ENCODE results near the gene ILKAP. TPM values are rescaled to one million over a fixed set of nuclear protein-coding genes. Genes with fewer than 3 reads are reported as not detected.

Gene ILKAP
- total RNA-seq, 4 donors from 2014 or later = 27.3 to 36.0 (median 34.3) TPM

- Histone ChIP-seq H3K4me1 (peaks cover 19 to 34% (median 27%) of the 10 kb centered on the region in 4 donors), H3K27ac (replicated peaks in 1 of 4) (peak overlapping the region; percentile 68 to 81 (median 69)), H3K4me3 (no peak overlapping the region), H3K9me3 (no peaks in the 10 kb centered on the region), H3K36me3 (peaks cover 16 to 69% (median 64%) of the 10 kb centered on the region in 4 donors), H3K27me3 (peaks cover 0 to 7% (median under 1%) of the 10 kb centered on the region in 4 donors)
- DNase-seq (ENCODE audit: extremely low spot score) = no peak
- TF ChIP-seq POLR2AphosphoS5 (IDR thresholded peaks at IDR 0.05) = peak in 1 of 2 donors; percentile 35
- TF ChIP-seq CTCF (IDR thresholded peaks at IDR 0.05) = no peak
- no peak for TF ChIP-seq POLR2A (IDR thresholded peaks at IDR 0.05; ENCODE audit: low read depth)
- WGBS = 45% methylated on average over 5 of the region's 6 CpGs
- intact Hi-C loops (cut with DNase I) = no loop called here
These were observed 34.3 kb downstream of the ILKAP start for GRCh38 chr2:238169048-238169707.

GRCh38 chr2:238168196-238169047 lies 35.1 kb downstream of the ILKAP start:
- H3K27ac ChIP-seq (replicated peaks in 1 of 4) = peak overlapping the region; percentile 68 to 81 (median 69)
- H3K4me1 ChIP-seq = peaks cover 19 to 42% (median 35%) of the 10 kb centered on the region in 4 donors
- no peak overlapping the region for H3K4me3 ChIP-seq
- DNase-seq (ENCODE audit: extremely low spot score) = no peak
- intact Hi-C loops (cut with DNase I) = no loop called here
- H3K27me3 ChIP-seq = peaks cover 0 to 14% (median 3%) of the 10 kb centered on the region in 4 donors
- 84% methylated on average over 9 of the region's 13 CpGs for WGBS
- H3K9me3 ChIP-seq = no peaks in the 10 kb centered on the region
- H3K36me3 ChIP-seq = peaks cover 16 to 62% (median 57%) of the 10 kb centered on the region in 4 donors
- TF ChIP-seq EP300 (IDR thresholded peaks at IDR 0.05) (no peak), CTCF (IDR thresholded peaks at IDR 0.05) (no peak), POLR2A (IDR thresholded peaks at IDR 0.05; ENCODE audit: low read depth) (no peak), POLR2AphosphoS5 (IDR thresholded peaks at IDR 0.05) (no peak)

- 56% methylated on average over 3 of the region's 8 CpGs for WGBS
- H3K27ac ChIP-seq (replicated peaks in 1 of 4) = peak overlapping the region in 3 of 4 donors; percentile 68 to 81 (median 69)
- H3K4me3 ChIP-seq = no peak overlapping the region
- no peak for DNase-seq (ENCODE audit: extremely low spot score)
- peaks cover 14 to 55% (median 51%) of the 10 kb centered on the region in 4 donors for H3K36me3 ChIP-seq
- intact Hi-C loops (cut with DNase I) = no loop called here
- H3K4me1 ChIP-seq = peaks cover 19 to 45% (median 39%) of the 10 kb centered on the region in 4 donors
- H3K27me3 ChIP-seq = peaks cover 0 to 21% (median 7%) of the 10 kb centered on the region in 4 donors
- no peaks in the 10 kb centered on the region for H3K9me3 ChIP-seq
- no peak for TF ChIP-seq CTCF (IDR thresholded peaks at IDR 0.05)
- no peak for TF ChIP-seq EP300 (IDR thresholded peaks at IDR 0.05)
- TF ChIP-seq POLR2A (IDR thresholded peaks at IDR 0.05; ENCODE audit: low read depth) = no peak
- TF ChIP-seq POLR2AphosphoS5 (IDR thresholded peaks at IDR 0.05) = no peak
These were observed 35.7 kb downstream of the ILKAP start for GRCh38 chr2:238167761-238168160.

- TF ChIP-seq POLR2AphosphoS5 (IDR thresholded peaks at IDR 0.05) (no peak), CTCF (IDR thresholded peaks at IDR 0.05) (no peak), POLR2A (IDR thresholded peaks at IDR 0.05; ENCODE audit: low read depth) (no peak), EP300 (IDR thresholded peaks at IDR 0.05) (no peak)
- H3K4me1 ChIP-seq = peaks cover 19 to 45% (median 39%) of the 10 kb centered on the region in 4 donors
- no peak overlapping the region for H3K27ac ChIP-seq (replicated peaks in 1 of 4)
- H3K36me3 ChIP-seq = peaks cover 9 to 51% (median 46%) of the 10 kb centered on the region in 4 donors
- intact Hi-C loops (cut with DNase I) = no loop called here
- H3K27me3 ChIP-seq = peaks cover 0 to 25% (median 8%) of the 10 kb centered on the region in 4 donors
- DNase-seq (ENCODE audit: extremely low spot score) = no peak
- no peak overlapping the region for H3K4me3 ChIP-seq
- WGBS = 90% methylated on average over 7 of the region's 7 CpGs
- H3K9me3 ChIP-seq = no peaks in the 10 kb centered on the region
These were observed 36.2 kb downstream of the ILKAP start for GRCh38 chr2:238167344-238167715.

Measured in esophagus muscularis mucosa (tissue), 4 donors.